NCI-H1048 (cell line): ENCODE data around the gene MINPP1.
"Not testable (repeated sequence)": the region's sequence is repeated elsewhere in the genome, so short reads cannot be mapped to it uniquely, and the experiment has no call there.

Source experiments
- DNase-seq: peaks from one replicate; lab custom pipeline; 2025; lab: John Stamatoyannopoulos, UW

Gene MINPP1

GRCh38 chr10:87504640-87505365 is at the start of gene MINPP1:
Gene MINPP1, plus strand, starts transcription at chr10:87504893. Its CDS starts 23 bp downstream, at chr10:87504916.
- DNase-seq = peak; percentile 23

- not testable (repeated sequence) for DNase-seq
Measured at GRCh38 chr10:87456586-87457220, 48.0 kb upstream of the MINPP1 start.

- not testable (repeated sequence) for DNase-seq
Measured at GRCh38 chr10:87461751-87462150, 42.9 kb upstream of the MINPP1 start.

- DNase-seq = not testable (repeated sequence)
Measured at GRCh38 chr10:87466849-87467248, 37.8 kb upstream of the MINPP1 start.

- DNase-seq = not testable (repeated sequence)
Measured at GRCh38 chr10:87488733-87489132, 16.0 kb upstream of the MINPP1 start.

- DNase-seq = not testable (repeated sequence)
Measured at GRCh38 chr10:87490285-87490684, 14.4 kb upstream of the MINPP1 start.

GRCh38 chr10:87492450-87492849 is 12.2 kb upstream of the MINPP1 start:
- DNase-seq = not testable (repeated sequence)

- not testable (repeated sequence) for DNase-seq
Measured at GRCh38 chr10:87495446-87495845, 9.2 kb upstream of the MINPP1 start.

- DNase-seq = not testable (repeated sequence)
Measured at GRCh38 chr10:87497386-87497785, 7.3 kb upstream of the MINPP1 start.

GRCh38 chr10:87498106-87498789 is 6.4 kb upstream of the MINPP1 start:
- not testable (repeated sequence) for DNase-seq

- no peak for DNase-seq
Measured at GRCh38 chr10:87500646-87501048, 4.0 kb upstream of the MINPP1 start.

GRCh38 chr10:87503401-87503800 is 1.3 kb upstream of the MINPP1 start:
- DNase-seq = no peak

GRCh38 chr10:87503886-87504285 is 807 bp upstream of the MINPP1 start:
- no peak for DNase-seq

GRCh38 chr10:87504307-87504639 is 420 bp upstream of the MINPP1 start:
- DNase-seq = no peak

- no peak for DNase-seq
Measured at GRCh38 chr10:87505366-87506111, 846 bp downstream of the MINPP1 start.

GRCh38 chr10:87506956-87507355 is 2.3 kb downstream of the MINPP1 start:
- DNase-seq = no peak

GRCh38 chr10:87507879-87508483 is 3.3 kb downstream of the MINPP1 start:
- no peak for DNase-seq

GRCh38 chr10:87508837-87509236 is 4.1 kb downstream of the MINPP1 start:
- no peak for DNase-seq

- no peak for DNase-seq
Measured at GRCh38 chr10:87510025-87510424, 5.3 kb downstream of the MINPP1 start.

- no peak for DNase-seq
Measured at GRCh38 chr10:87511526-87511925, 6.8 kb downstream of the MINPP1 start.

GRCh38 chr10:87518937-87519336 is 14.2 kb downstream of the MINPP1 start:
- no peak for DNase-seq

GRCh38 chr10:87519582-87519981 is 14.9 kb downstream of the MINPP1 start:
- DNase-seq = no peak
